ENCODE results near the gene KRTAP2-2.

Gene KRTAP2-2

DNA sequence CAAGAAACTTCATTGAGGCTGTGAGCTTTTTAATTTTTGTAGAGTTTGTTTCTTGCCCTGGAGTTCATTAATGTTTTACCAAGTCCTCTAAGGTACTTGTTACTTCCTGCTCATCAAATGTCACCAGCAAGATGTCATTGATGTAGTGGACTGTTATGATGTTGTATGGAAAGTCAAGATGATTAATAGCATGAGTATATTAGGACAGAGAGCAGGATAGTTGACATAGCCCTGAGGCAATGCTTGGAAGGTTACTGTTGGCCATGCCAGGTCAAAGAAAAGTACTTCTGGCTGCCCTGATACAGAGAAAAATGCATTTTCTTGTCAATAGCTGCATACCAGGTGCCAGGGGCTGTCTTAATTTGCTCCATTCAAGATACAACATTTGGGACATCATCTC, 34.7 kb downstream of the KRTAP2-2 start:
- no peak for DNase-seq (ENCODE audit: low spot score)

DNA sequence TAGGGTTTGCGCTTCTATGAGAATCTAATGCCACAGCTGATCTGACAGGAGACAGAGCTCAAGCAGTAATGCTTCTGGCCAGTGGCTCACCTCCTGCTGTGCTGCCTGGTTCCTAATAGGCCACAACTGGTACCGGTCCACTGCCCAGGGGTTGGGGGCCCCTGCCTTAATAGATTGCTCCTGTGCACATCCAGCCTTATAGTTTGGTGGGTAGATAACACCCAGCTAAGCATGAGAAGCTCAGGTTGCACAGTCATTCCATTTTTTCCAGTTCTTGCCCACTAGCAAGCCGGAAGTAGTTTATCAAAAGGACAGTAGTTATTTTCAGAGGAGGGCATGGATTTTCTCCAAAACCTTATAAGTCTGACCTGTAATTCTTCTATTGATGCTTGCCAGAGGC, 35.6 kb downstream of the KRTAP2-2 start:
- no peak for DNase-seq (ENCODE audit: low spot score)

DNA sequence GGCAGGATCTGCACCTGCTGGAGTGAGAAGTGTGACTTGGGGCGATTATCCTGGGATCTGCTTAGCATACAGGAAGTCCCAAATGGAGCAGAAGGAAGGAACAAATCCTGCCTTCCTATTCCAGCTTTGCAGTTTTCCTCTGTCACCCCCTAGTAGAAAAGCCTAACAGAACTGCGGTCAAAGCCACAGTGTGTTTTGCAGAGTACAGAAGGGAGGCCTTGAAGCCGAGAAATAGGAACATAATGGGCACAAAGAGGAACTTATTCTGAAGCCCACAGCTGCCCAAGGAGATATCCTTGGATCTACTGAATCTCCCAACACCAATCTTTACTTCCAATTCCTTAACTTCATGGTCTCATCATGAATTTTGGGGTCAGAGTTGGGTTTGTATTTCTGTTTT, 36.5 kb downstream of the KRTAP2-2 start:
- no peak for DNase-seq (ENCODE audit: low spot score)

DNA sequence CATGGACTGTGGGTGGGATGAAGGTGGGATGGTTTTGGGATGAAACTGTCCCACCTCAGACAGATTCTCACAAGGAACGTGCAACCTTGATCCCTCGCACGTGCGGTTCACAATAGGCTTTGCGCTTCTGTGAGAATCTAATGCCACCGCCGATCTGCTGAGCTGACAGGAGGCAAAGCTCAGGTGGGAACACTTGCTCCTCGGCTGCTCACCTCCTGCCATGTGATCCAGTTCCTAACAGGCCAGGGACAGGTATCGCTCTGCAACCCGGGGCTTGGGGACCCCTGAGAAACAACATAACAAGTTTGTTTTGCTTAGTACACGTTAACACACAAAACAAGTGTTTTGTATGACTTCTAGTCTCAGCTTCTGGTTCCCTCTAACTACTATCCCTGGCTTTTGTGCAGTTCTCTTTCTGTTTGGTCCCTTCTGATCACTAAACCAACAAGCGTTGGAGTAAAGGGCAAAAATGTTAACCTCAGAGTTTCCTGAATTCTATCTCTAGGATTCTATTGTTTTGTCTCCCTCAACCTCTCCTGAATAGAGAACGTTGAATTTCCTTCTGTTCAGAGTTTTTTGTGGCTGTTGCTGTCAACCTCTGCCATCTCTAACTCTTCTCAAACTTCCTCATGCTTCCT, 38.3 kb downstream of the KRTAP2-2 start:
- no peak for DNase-seq (ENCODE audit: low spot score)

DNA sequence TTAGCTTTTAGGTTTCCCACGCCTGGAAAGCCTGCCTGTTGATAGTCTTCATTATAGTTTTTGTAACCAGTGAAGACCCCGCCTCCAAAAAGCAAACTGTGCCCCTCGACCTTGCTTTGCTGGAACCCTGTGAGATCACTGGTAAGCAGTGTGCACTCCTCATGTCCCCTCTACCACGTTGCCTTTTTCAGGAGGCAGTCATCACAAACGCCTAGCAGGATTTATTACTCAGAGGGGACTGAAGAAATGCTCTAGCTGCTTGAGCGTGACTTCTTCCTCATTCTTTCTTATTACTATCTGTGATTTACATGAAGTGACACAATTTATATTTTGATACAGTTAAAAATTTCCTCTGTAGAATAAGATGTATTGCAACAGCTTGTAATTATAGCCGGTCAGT, 39.6 kb downstream of the KRTAP2-2 start:
- DNase-seq (ENCODE audit: low spot score): no peak

DNA sequence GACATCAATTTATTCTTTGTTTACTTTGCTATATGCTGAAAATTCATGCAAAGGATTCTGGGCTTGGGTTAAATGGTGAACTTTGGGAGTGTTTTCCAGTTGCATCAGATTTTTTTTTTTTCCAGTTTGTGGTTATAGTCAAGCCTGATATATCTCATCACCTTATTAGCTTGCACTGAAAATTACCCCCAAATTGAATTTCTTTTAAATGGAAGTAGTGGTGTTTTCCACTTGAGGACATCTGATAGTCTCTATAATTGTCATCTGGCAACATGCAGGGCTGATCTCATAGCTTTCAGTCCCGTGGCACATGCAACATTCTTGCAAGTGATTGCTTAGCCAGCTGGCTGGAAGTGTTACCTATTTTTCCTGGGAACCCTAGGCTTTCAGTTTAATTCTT, 41.4 kb downstream of the KRTAP2-2 start:
- DNase-seq (ENCODE audit: low spot score): no peak

DNA sequence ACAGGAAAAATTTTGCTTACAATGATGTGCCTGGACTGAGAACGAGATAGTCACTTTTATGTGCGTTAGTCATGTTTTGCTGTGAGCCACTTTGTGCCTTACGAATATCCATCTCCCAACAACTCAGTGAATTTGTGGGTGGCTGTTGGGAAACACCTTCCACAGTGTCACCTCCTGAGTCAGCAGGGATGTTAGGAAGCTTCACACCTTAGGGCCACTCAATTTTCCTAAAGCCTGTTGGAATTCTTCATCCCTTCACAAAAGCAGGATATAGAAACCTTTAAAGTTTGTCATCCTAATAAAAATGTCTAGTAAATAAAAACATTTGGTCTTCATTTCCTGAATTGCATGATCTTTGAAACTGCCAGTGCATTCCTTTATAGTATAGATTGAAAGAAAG, 41.8 kb downstream of the KRTAP2-2 start:
- DNase-seq (ENCODE audit: low spot score): no peak

DNA sequence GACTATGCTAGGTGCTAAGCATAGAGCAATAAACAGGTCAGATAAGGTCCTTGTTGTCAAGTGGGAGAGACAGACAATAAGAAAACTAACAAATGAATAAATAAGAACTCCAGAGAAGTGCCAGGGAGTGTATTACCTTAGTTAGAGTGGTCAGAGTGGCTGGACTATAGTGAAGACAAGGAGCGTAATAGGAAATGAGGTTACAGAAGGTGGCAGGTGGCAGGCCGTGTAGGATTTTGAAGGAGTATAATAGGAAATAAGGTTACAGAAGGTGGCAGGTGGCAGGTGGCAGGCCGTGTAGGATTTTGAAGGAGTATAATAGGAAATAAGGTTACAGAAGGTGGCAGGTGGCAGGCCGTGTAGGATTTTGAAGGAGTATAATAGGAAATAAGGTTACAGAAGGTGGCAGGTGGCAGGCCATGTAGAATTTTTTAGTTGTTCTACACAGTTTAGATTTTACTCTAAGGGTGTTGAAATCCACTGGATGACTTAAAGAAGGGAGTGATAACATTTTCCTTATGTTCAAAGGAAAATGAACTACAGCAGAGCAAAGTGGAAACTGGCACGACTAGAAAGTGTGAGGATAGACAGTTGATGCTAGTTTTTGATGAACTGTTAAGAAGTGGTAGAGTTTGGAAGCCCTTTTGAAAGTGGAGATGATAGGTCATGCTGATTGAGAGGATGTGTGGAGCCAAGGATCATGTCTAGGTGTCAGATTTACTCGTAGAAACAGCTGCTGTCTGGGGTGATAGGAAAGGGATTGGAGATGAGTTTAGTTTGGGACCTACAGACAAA, 42.5 kb downstream of the KRTAP2-2 start:
- no peak for DNase-seq (ENCODE audit: low spot score)

DNA sequence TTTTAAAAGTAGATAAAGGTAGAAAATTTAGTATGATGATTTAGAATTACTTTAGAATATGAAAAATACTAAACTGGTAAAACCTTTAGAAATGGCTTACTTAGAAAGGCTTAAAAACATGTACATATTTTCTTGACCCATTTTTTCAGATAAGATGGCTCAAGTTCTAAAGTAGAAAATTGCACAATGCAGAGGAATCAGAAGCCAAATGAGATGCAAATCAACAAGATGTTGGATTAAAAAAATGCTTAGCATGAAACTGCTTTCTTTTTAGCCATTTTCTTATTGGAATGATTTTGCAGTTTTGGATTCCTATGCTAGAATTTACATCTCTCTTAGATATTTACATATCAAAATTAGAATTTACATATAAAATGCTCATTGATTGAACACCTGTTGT, 44.6 kb downstream of the KRTAP2-2 start:
- DNase-seq (ENCODE audit: low spot score): no peak

DNA sequence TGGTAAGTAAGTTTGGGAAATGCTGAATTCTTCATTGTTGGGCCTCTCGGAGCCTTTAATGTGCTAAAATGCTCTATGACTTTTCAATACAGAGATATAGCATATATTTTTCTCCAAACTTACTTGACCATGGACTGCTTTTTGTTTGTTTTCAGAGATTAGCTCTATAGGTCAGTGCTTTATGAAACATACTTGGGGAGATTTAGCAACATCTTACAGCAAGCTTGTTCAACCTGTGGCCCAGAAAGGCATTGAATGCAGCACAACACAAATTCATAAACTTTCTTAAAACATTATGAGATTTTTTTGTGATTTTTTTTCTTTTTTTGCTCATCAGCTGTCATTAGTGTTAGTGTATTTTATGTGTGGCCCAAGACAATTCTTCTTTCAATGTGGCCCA, 45.1 kb downstream of the KRTAP2-2 start:
- DNase-seq (ENCODE audit: low spot score): no peak

DNA sequence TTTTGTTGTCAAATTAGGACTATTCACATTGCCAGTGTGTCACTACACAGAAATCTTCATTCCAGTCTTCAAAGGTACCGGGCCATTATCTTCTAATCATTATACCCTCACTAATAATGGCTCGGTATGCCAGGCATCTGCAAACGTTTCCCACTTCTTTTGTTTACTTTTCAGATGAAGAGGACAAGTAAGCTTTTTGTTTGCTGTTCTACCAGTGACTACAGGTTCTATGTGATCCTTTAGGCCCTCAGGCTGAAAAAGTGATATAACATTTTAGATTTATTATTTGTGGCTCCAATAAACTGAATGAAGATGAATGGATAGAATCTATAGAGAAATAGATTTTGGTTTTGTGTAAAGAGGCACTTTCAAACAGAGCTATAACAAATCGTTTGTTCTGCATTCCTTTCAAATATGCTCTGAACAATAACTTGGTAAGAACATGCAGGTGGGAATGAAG, 45.7 kb downstream of the KRTAP2-2 start:
- no peak for DNase-seq (ENCODE audit: low spot score)

DNA sequence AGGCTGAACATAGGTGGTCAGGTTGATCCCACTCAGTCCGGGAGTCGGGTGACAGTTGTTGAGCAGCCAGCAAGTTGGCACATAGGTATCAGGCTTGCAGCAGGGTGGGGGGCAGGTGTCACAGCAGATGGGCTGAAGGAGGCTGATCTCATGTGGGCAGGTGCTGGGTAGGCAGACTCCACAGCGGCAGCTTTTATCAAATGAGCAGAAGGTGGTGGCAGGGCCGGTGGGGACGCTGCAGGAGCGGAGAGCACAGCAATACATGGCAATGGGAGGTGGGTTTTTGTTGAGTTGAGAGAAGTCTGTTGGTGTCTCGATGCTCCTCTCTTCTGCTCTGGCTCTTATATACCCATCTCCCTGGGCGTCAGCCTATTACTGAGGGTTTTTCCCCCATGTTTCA, 46.2 kb downstream of the KRTAP2-2 start, which contains the start of gene KRTAP3-1:
TSS of gene KRTAP3-1 (minus strand) at position 318 of the 400 bp plus-strand sequence. CDS start at position 264, 54 bp downstream.
- DNase-seq (ENCODE audit: low spot score): no peak

Data from putamen (tissue), 1 donor.